Thyroid gland (tissue), 4 donors: ENCODE data around the gene CERT1. TPM values are rescaled to one million over a fixed set of nuclear protein-coding genes. Genes with fewer than 3 reads are reported as not detected.
"Not testable (repeated sequence)": the region's sequence is repeated elsewhere in the genome, so short reads cannot be mapped to it uniquely, and the experiment has no call there.

Source experiments
- DNase-seq, 2 donors: peaks; one replicate each; pipeline ENCODE4 v3.0.0-alpha.2; 2019
- H3K27ac ChIP-seq, 3 donors: fragments of 200-600 bp; sonication (generic); 1 replicate in 2 of 3; 2 replicates in 1 of 3; pipeline ENCODE4 v1.5.1; 2016 to 2019; ENCODE audit warnings: mild to moderate bottlenecking in 1 of 3, moderate library complexity in 1 of 3
- H3K27me3 ChIP-seq: fragments of 200-600 bp; sonication (generic); one replicate; pipeline ENCODE4 v1.5.1; 2019
- H3K36me3 ChIP-seq, 2 donors: fragments of 200-600 bp; sonication (generic); one replicate each; pipeline ENCODE4 v1.5.1; 2016 to 2019
- H3K4me1 ChIP-seq, 2 donors: fragments of 200-600 bp; sonication (generic); one replicate each; pipeline ENCODE4 v1.5.1; 2017 to 2019
- H3K4me3 ChIP-seq, 3 donors: fragments of 200-600 bp; sonication (generic); replicated peaks in 1 of 3; 1 replicate in 2 of 3; 2 replicates in 1 of 3; pipeline ENCODE4 v1.5.1; 2016; ENCODE audit warnings: mild to moderate bottlenecking in 1 of 3
- H3K9me3 ChIP-seq: fragments of 200-600 bp; sonication (generic); one replicate; pipeline ENCODE4 v1.5.1; 2017
- CTCF ChIP-seq, 6 experiments: fragments of 200-600 bp in 3 of 6; fragments of 450-650 bp in 3 of 6; sonication (generic) in 3 of 6; IDR thresholded peaks; one replicate each; pipeline ENCODE4 v1.5.1; 2016 to 2019; ENCODE audit warnings: antibody characterized with exemption in 6 of 6, mild to moderate bottlenecking in 2 of 6, inconsistent platforms in 1 of 6, moderate library complexity in 1 of 6
- POLR2A ChIP-seq, 2 donors: fragments of 450-650 bp; IDR thresholded peaks; one replicate each; pipeline ENCODE4 v1.6.1; 2017; ENCODE audit warnings: antibody characterized with exemption in 2 of 2, mild to moderate bottlenecking in 2 of 2, moderate library complexity in 1 of 2
- WGBS, 2 donors: methylation state at CpG; one replicate each; pipeline ENCODE4 v1.1.5; 2017; 5-methylcytosine and 5-hydroxymethylcytosine counted together
- intact Hi-C: fragments of 100-400 bp; cut with DNase I; formaldehyde crosslinking; loops from one replicate; pipeline ENCODE4 v1.15.1; 2023
- total RNA-seq, 4 donors: library from RNA; depleted of rRNA; stranded (reverse); fragments of >200 nt; gene quantifications; one replicate each; pipeline ENCODE4 v1.2.3, GENCODE V29; 2016

The CERT1 gene
- total RNA-seq, 4 donors from 2014 or later, result 66.3 to 87.5 (median 78.0) TPM

GRCh38 chr5:75534734-75535133, 23.3 kb upstream of the CERT1 start:
- Histone ChIP-seq H3K36me3 (no peaks in the 10 kb centered on the region), H3K27ac (no peak overlapping the region), H3K27me3 (no peaks in the 10 kb centered on the region), H3K4me1 (peaks cover 3 to 10% of the 10 kb centered on the region in 2 donors), H3K9me3 (peaks cover 4% of the 10 kb centered on the region), H3K4me3 (no peak overlapping the region)
- 96 to 98% methylated on average over 2 of the region's 2 CpGs for WGBS, 2 donors
- TF ChIP-seq CTCF (IDR thresholded peaks at IDR 0.05), result no peak
- no peak for TF ChIP-seq POLR2A (IDR thresholded peaks at IDR 0.05)
- no peak for DNase-seq
- intact Hi-C loops, result no loop called here

GRCh38 chr5:75533716-75534115, 22.3 kb upstream of the CERT1 start:
- H3K36me3 ChIP-seq, DNase-seq, H3K9me3 ChIP-seq, H3K27me3 ChIP-seq, intact Hi-C loops, H3K27ac ChIP-seq, H3K4me3 ChIP-seq: not testable (repeated sequence)
- WGBS, 2 donors, result 94 to 100% methylated on average over 1 of the region's 1 CpG
- peaks cover 0 to 10% of the 10 kb centered on the region in 2 donors for H3K4me1 ChIP-seq

- Histone ChIP-seq H3K4me3 (no peak overlapping the region), H3K9me3 (peaks cover 4% of the 10 kb centered on the region), H3K27ac (no peak overlapping the region), H3K27me3 (no peaks in the 10 kb centered on the region), H3K36me3 (no peaks in the 10 kb centered on the region), H3K4me1 (peaks cover 0 to 10% of the 10 kb centered on the region in 2 donors)
- no peak for TF ChIP-seq POLR2A (IDR thresholded peaks at IDR 0.05)
- no peak for TF ChIP-seq CTCF (IDR thresholded peaks at IDR 0.05)
- no peak for DNase-seq
- intact Hi-C loops, result no loop called here
- 98% methylated on average over 2 of the region's 2 CpGs for WGBS, 2 donors
Observed at GRCh38 chr5:75532190-75532589, 20.8 kb upstream of the CERT1 start.

- DNase-seq, result no peak
- no peak for TF ChIP-seq CTCF (IDR thresholded peaks at IDR 0.05)
- no peak for TF ChIP-seq POLR2A (IDR thresholded peaks at IDR 0.05)
- intact Hi-C loops, result no loop called here
- H3K4me1 ChIP-seq, result no peaks in the 10 kb centered on the region
- H3K36me3 ChIP-seq, result no peaks in the 10 kb centered on the region
- H3K9me3 ChIP-seq, result no peaks in the 10 kb centered on the region
- H3K27me3 ChIP-seq, result no peaks in the 10 kb centered on the region
- no peak overlapping the region for H3K4me3 ChIP-seq
- H3K27ac ChIP-seq, result no peak overlapping the region
Observed at GRCh38 chr5:75529185-75529584, 17.8 kb upstream of the CERT1 start.

GRCh38 chr5:75526070-75526469, 14.6 kb upstream of the CERT1 start:
- intact Hi-C loops, result no loop called here
- H3K4me3 ChIP-seq, result no peak overlapping the region
- H3K9me3 ChIP-seq, result no peaks in the 10 kb centered on the region
- TF ChIP-seq CTCF (IDR thresholded peaks at IDR 0.05), result no peak
- TF ChIP-seq POLR2A (IDR thresholded peaks at IDR 0.05), result no peak
- no peaks in the 10 kb centered on the region for H3K4me1 ChIP-seq
- DNase-seq, result no peak
- WGBS, 2 donors, result 85 to 87% methylated on average over 2 of the region's 2 CpGs
- no peaks in the 10 kb centered on the region for H3K27me3 ChIP-seq
- H3K36me3 ChIP-seq, result no peaks in the 10 kb centered on the region
- H3K27ac ChIP-seq, result no peak overlapping the region

GRCh38 chr5:75525344-75525743, 13.9 kb upstream of the CERT1 start:
- WGBS, 2 donors, result 91 to 97% methylated on average over 1 of the region's 1 CpG
- no peaks in the 10 kb centered on the region for H3K27me3 ChIP-seq
- H3K9me3 ChIP-seq, result no peaks in the 10 kb centered on the region
- no peaks in the 10 kb centered on the region for H3K36me3 ChIP-seq
- no peak for DNase-seq
- intact Hi-C loops, result no loop called here
- TF ChIP-seq POLR2A (IDR thresholded peaks at IDR 0.05) (no peak), CTCF (IDR thresholded peaks at IDR 0.05) (no peak)
- no peaks in the 10 kb centered on the region for H3K4me1 ChIP-seq
- no peak overlapping the region for H3K27ac ChIP-seq
- H3K4me3 ChIP-seq, result no peak overlapping the region
